DMS153 (cell line): ENCODE results near the gene PPP1R9B.

Experiments
- DNase-seq: peaks from one replicate; lab custom pipeline; 2025; lab: John Stamatoyannopoulos, UW

Gene PPP1R9B

GRCh38 chr17:50088952-50089825 lies 61.3 kb downstream of the PPP1R9B start:
- DNase-seq: no peak

DNA sequence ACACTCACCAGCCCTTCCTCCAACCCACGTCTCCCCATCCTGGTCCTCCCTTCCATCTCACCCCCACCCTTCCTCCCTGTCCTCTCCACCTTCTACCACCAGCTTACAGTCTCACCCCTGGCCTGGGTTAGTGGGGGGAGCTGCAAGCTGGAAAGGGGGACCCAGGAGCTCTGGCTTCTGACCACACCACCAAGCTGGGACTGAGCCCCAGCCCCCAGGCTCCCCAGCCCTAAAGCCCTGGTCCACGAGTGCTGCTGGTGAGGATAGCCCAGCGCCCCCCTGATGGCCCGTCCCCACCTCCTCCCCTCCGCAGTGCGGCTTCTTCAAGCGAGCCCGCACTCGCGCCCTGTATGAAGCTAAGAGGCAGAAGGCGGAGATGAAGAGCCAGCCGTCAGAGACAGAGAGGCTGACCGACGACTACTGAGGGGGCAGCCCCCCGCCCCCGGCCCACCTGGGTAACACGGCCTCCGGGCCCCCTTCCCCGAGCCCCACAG lies 62.5 kb downstream of the PPP1R9B start:
- no peak for DNase-seq

- peak; percentile 29 for DNase-seq
These were observed 63.1 kb downstream of the PPP1R9B start for GRCh38 chr17:50087246-50087911.
